D721Med (cell line): ENCODE results near the gene R3HCC1L.

Experiments used
- DNase-seq: peaks from one replicate; pipeline ENCODE4 v3.0.0; 2011; ENCODE audit warnings: low spot score; ENCODE audit not compliant: insufficient read length
- FAIRE-seq: peaks from 2 replicates; lab custom pipeline; 2011; peaks lifted over from hg19 to GRCh38; lab: Jason Lieb, UNC
- CTCF ChIP-seq: IDR thresholded peaks from 2 replicates; pipeline ENCODE4 v1.5.1; 2012; ENCODE audit warnings: mild to moderate bottlenecking, control low read depth; ENCODE audit not compliant: insufficient read depth; ENCODE audit errors: missing control alignments

Gene R3HCC1L

GRCh38 chr10:98201760-98202159 lies 67.3 kb downstream of the R3HCC1L start:
- FAIRE-seq, result no peak
- no peak for TF ChIP-seq CTCF
- no peak for DNase-seq

- no peak for DNase-seq
- FAIRE-seq, result no peak
- TF ChIP-seq CTCF, result no peak
Measured at GRCh38 chr10:98202378-98202777, 67.9 kb downstream of the R3HCC1L start.

DNA sequence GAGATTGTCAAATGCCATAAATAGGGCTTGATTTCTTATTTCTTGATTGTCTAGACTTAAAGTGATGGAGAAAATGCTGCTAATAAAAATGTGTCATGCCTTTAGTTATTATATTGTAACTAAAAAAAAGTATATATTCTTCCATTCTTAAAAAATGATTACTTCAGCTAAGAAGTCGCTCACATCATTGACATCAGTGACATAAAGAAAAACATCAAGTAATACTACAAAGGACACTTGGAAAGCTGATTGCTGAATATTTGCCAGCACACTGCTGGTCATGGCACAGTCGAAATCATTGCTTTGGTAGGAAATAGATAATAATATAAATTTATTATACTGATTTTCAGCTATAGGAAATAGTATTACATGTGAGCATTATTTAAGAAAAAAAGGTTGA lies 70.9 kb downstream of the R3HCC1L start:
- DNase-seq (no peak), FAIRE-seq (no peak)
- no peak for TF ChIP-seq CTCF

DNA sequence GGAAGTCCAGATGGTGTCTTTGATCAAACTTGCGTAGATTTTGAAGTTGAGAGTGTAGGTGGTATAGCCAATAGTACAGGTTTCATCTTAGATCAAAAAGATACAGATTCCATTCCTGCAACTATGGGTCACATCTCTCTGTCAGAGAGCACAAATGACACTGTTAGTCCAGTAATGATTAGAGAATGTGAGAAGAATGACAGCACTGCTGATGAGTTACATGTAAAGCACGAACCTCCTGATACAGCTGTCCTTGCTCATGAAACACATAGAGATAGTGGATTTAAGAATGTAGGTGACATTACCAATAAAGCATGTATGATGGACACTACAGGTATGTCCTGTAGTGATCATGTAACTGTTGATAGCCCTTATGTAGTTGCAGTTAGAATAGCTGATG lies 74.5 kb downstream of the R3HCC1L start:
- DNase-seq (no peak), FAIRE-seq (no peak)
- TF ChIP-seq CTCF, result no peak

GRCh38 chr10:98209441-98209840 lies 75.0 kb downstream of the R3HCC1L start:
- TF ChIP-seq CTCF, result no peak
- DNase-seq, result no peak
- FAIRE-seq, result no peak

- no peak for TF ChIP-seq CTCF
- FAIRE-seq (no peak), DNase-seq (no peak)
Measured at GRCh38 chr10:98212196-98212595, 77.7 kb downstream of the R3HCC1L start.

GRCh38 chr10:98213740-98214139 lies 79.3 kb downstream of the R3HCC1L start:
- TF ChIP-seq CTCF, result no peak
- no peak for DNase-seq
- no peak for FAIRE-seq
